ENCODE results near the gene ALK. TPM values are rescaled to one million over a fixed set of nuclear protein-coding genes. Genes with fewer than 3 reads are reported as not detected.

Gene ALK
- total RNA-seq, 1 donor from 2014 or later, result not detected

GRCh38 chr2:29166242-29167039, 754.9 kb downstream of the ALK start:
- peaks cover 8% of the 10 kb centered on the region for H3K4me1 Mint-ChIP-seq (ENCODE audit: low read depth)
- H3K27me3 Mint-ChIP-seq, result no peaks in the 10 kb centered on the region
- peaks cover 11% of the 10 kb centered on the region for H3K36me3 Mint-ChIP-seq (ENCODE audit: insufficient read depth)
- no peaks in the 10 kb centered on the region for H3K9me3 Mint-ChIP-seq (ENCODE audit: low read depth)
- no peak overlapping the region for H3K4me3 Mint-ChIP-seq (ENCODE audit: low read depth)
- no peak for TF ChIP-seq CTCF (IDR thresholded peaks at IDR 0.05; ENCODE audit: unreplicated experiment)
- H3K27ac Mint-ChIP-seq, result no peak overlapping the region
- DNase-seq (ENCODE audit: low spot score, unreplicated experiment), result no peak

- no peak for TF ChIP-seq CTCF (IDR thresholded peaks at IDR 0.05; ENCODE audit: unreplicated experiment)
- DNase-seq (ENCODE audit: low spot score, unreplicated experiment), result no peak
- peaks cover 8% of the 10 kb centered on the region for H3K4me1 Mint-ChIP-seq (ENCODE audit: low read depth)
- H3K36me3 Mint-ChIP-seq (ENCODE audit: insufficient read depth), result peaks cover 10% of the 10 kb centered on the region
- H3K27ac Mint-ChIP-seq, result peak overlapping the region; percentile 46
- no peaks in the 10 kb centered on the region for H3K27me3 Mint-ChIP-seq
- no peaks in the 10 kb centered on the region for H3K9me3 Mint-ChIP-seq (ENCODE audit: low read depth)
- H3K4me3 Mint-ChIP-seq (ENCODE audit: low read depth), result no peak overlapping the region
Measured at GRCh38 chr2:29165362-29166241, 755.8 kb downstream of the ALK start.

GRCh38 chr2:29164091-29164846, 757.1 kb downstream of the ALK start:
- no peak for TF ChIP-seq CTCF (IDR thresholded peaks at IDR 0.05; ENCODE audit: unreplicated experiment)
- Mint-ChIP-seq H3K9me3 (ENCODE audit: low read depth) (no peaks in the 10 kb centered on the region), H3K27me3 (no peaks in the 10 kb centered on the region), H3K4me1 (ENCODE audit: low read depth) (peaks cover 8% of the 10 kb centered on the region), H3K4me3 (ENCODE audit: low read depth) (no peak overlapping the region), H3K27ac (no peak overlapping the region), H3K36me3 (ENCODE audit: insufficient read depth) (peaks cover 10% of the 10 kb centered on the region)
- no peak for DNase-seq (ENCODE audit: low spot score, unreplicated experiment)

GRCh38 chr2:29162204-29162928, 759.0 kb downstream of the ALK start:
- Mint-ChIP-seq H3K4me3 (ENCODE audit: low read depth) (no peak overlapping the region), H3K9me3 (ENCODE audit: low read depth) (no peaks in the 10 kb centered on the region)

More at GRCh38 chr2:29162204-29162928, 759.0 kb downstream of the ALK start:
- H3K27me3 Mint-ChIP-seq, result no peaks in the 10 kb centered on the region
- H3K27ac Mint-ChIP-seq, result no peak overlapping the region
- H3K4me1 Mint-ChIP-seq (ENCODE audit: low read depth), result peaks cover 8% of the 10 kb centered on the region
- H3K36me3 Mint-ChIP-seq (ENCODE audit: insufficient read depth), result peaks cover 7% of the 10 kb centered on the region
- no peak for TF ChIP-seq CTCF (IDR thresholded peaks at IDR 0.05; ENCODE audit: unreplicated experiment)
- no peak for DNase-seq (ENCODE audit: low spot score, unreplicated experiment)
